NCI-H2107 (cell line): ENCODE measurements around the gene DISC1.
"Not testable (repeated sequence)": the region's sequence is repeated elsewhere in the genome, so short reads cannot be mapped to it uniquely, and the experiment has no call there.

Source experiments
- DNase-seq: peaks from one replicate; lab custom pipeline; 2025; lab: John Stamatoyannopoulos, UW

The DISC1 gene

GRCh38 chr1:231626535-231626950 is at the start of gene DISC1:
Gene DISC1, plus strand, starts transcription at chr1:231626790. Its CDS starts 78 bp downstream, at chr1:231626868.
- DNase-seq: peak; percentile 43

- DNase-seq: no peak
These were observed 49.5 kb upstream of the DISC1 start for GRCh38 chr1:231576804-231577718.

- DNase-seq: no peak
These were observed 45.7 kb upstream of the DISC1 start for GRCh38 chr1:231580874-231581273.

- DNase-seq: no peak
These were observed 44.7 kb upstream of the DISC1 start for GRCh38 chr1:231581859-231582258.

GRCh38 chr1:231583376-231583775 is 43.2 kb upstream of the DISC1 start:
- no peak for DNase-seq

GRCh38 chr1:231584117-231584516 is 42.5 kb upstream of the DISC1 start:
- DNase-seq: no peak

GRCh38 chr1:231584921-231585320 is 41.7 kb upstream of the DISC1 start:
- no peak for DNase-seq

- DNase-seq: peak; percentile 31
These were observed 36.0 kb upstream of the DISC1 start for GRCh38 chr1:231590453-231591198.

GRCh38 chr1:231591466-231591865 is 35.1 kb upstream of the DISC1 start:
- DNase-seq: no peak

- DNase-seq: no peak
These were observed 33.8 kb upstream of the DISC1 start for GRCh38 chr1:231592809-231593208.

- not testable (repeated sequence) for DNase-seq
These were observed 33.3 kb upstream of the DISC1 start for GRCh38 chr1:231593264-231593663.

- no peak for DNase-seq
These were observed 32.5 kb upstream of the DISC1 start for GRCh38 chr1:231594123-231594522.

GRCh38 chr1:231594749-231595148 is 31.8 kb upstream of the DISC1 start:
- no peak for DNase-seq

GRCh38 chr1:231596337-231596791 is 30.2 kb upstream of the DISC1 start:
- no peak for DNase-seq

GRCh38 chr1:231597971-231598370 is 28.6 kb upstream of the DISC1 start:
- DNase-seq: no peak

GRCh38 chr1:231600458-231600976 is 26.1 kb upstream of the DISC1 start:
- DNase-seq: no peak

- DNase-seq: no peak
These were observed 24.5 kb upstream of the DISC1 start for GRCh38 chr1:231601824-231602672.

- DNase-seq: no peak
These were observed 24.0 kb upstream of the DISC1 start for GRCh38 chr1:231602673-231602984.

- DNase-seq: peak; percentile 71
These were observed 22.9 kb upstream of the DISC1 start for GRCh38 chr1:231603598-231604275.

- no peak for DNase-seq
These were observed 22.3 kb upstream of the DISC1 start for GRCh38 chr1:231604276-231604621.
